Measurements from ENCODE around the gene HADHB.
"Not testable (repeated sequence)": the region's sequence is repeated elsewhere in the genome, so short reads cannot be mapped to it uniquely, and the experiment has no call there.

The HADHB gene

DNA sequence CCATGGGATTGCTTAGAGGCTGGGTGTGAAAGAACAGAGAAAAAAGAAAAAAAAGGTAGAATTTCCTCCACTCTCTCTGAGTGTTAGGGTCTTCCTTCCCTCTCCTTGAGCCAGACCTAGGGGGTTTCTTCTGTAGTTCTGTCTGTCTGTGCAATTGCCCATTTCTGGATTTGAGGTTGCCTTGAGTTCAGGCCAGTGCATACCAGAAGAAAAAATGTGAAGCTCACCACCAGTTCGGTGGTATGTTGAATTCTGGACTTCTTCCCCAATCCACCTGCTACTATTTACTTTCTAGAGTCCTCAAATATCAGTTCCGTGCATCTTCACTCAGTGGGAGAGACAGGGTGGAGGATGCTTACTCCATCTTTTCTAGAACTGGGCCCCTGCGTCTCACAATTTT, 85.9 kb downstream of the HADHB start:
- DNase-seq = no peak

- not testable (repeated sequence) for DNase-seq
These were observed 86.6 kb downstream of the HADHB start for GRCh38 chr2:26331321-26331720.

- no peak for DNase-seq
These were observed 88.6 kb downstream of the HADHB start for GRCh38 chr2:26333293-26333692.

GRCh38 chr2:26335231-26335630, 90.5 kb downstream of the HADHB start:
- DNase-seq = no peak

GRCh38 chr2:26336719-26337118, 92.0 kb downstream of the HADHB start:
- no peak for DNase-seq

GRCh38 chr2:26337298-26337697, 92.6 kb downstream of the HADHB start:
- DNase-seq = no peak
